ENCODE data around the gene CGNL1.

Gene CGNL1

GRCh38 chr15:57419335-57419734, 43.0 kb downstream of the CGNL1 start:
- no peak overlapping the region for H3K4me3 ChIP-seq (ENCODE audit: low read depth, low read length)

DNA sequence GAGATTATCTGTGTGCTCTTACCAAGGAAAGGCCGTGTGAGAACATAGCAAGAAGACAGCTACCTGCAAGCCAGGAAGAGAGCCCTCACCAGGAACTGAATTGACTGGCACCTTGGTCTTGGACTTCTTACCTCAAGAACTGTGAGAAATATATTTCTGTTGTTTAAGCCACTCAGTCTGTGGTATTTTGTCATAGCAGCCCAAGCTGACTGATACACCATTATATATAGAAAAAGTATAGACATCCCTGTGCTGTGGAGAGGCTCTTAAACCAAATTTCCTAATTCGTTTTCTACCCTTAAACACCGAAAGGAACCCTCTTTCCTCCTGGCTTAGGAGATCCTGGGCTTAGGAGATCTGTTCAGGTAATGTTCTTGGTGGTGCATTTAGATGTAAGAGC, 44.8 kb downstream of the CGNL1 start:
- no peak overlapping the region for H3K4me3 ChIP-seq (ENCODE audit: low read depth, low read length)

- H3K4me3 ChIP-seq (ENCODE audit: low read depth, low read length): no peak overlapping the region
These were observed 45.2 kb downstream of the CGNL1 start for GRCh38 chr15:57421551-57421950.

GRCh38 chr15:57422113-57422754, 45.9 kb downstream of the CGNL1 start:
- no peak overlapping the region for H3K4me3 ChIP-seq (ENCODE audit: low read depth, low read length)

- no peak overlapping the region for H3K4me3 ChIP-seq (ENCODE audit: low read depth, low read length)
These were observed 47.4 kb downstream of the CGNL1 start for GRCh38 chr15:57423599-57424140.

- H3K4me3 ChIP-seq (ENCODE audit: low read depth, low read length): no peak overlapping the region
These were observed 48.5 kb downstream of the CGNL1 start for GRCh38 chr15:57424628-57425405.

GRCh38 chr15:57425842-57426241, 49.5 kb downstream of the CGNL1 start:
- H3K4me3 ChIP-seq (ENCODE audit: low read depth, low read length): no peak overlapping the region

- no peak overlapping the region for H3K4me3 ChIP-seq (ENCODE audit: low read depth, low read length)
These were observed 51.1 kb downstream of the CGNL1 start for GRCh38 chr15:57427367-57427821.

DNA sequence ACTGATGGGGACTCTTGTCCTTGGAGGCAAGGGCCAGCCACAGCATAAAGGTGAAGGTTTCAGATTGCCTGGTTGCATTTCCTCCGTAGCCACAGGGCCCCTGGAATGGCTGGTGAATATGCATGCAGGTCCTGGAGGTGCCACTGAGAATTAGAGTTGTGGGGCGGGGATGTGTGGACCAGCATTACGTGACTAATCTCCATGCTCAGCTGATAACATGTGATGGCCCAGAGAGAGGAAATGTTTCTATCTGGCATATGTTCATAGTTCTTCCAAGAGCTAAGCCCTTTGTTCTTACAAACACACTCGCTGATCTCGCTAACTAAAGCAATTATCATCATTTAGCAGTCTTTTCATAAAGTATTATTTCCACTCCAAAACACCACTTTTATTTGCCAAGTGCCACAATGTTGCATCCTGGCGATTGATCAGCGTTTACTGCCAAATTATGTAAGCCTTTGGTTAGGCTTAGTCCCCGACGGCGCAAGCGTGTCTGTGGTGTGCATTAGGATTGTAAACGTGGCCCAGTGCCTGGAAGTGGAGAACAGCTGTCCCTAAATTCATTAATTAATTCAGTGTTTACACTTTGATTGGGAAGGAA, 55.9 kb downstream of the CGNL1 start:
- no peak overlapping the region for H3K4me3 ChIP-seq (ENCODE audit: low read depth, low read length)

- no peak overlapping the region for H3K4me3 ChIP-seq (ENCODE audit: low read depth, low read length)
These were observed 59.9 kb downstream of the CGNL1 start for GRCh38 chr15:57436166-57436565.

DNA sequence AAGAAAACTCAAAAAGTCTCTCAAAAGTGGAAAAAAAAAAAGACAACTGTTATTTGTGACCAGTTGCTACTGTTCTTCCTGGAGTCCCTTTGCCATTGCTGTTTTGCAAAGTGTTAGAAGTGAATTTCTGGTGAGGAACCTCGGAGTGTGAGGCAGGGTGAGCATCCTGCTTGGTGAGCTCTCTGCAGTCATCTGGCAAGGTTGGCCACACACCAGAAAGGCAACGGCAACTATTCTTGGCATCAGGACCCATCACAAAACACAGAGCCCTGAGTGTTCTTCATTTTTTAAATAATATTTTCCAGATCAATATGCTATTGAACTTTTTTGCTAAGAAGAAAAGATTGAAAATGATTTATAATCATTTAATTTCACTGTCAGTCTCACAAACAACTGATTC, 60.7 kb downstream of the CGNL1 start:
- H3K4me3 ChIP-seq (ENCODE audit: low read depth, low read length): no peak overlapping the region

DNA sequence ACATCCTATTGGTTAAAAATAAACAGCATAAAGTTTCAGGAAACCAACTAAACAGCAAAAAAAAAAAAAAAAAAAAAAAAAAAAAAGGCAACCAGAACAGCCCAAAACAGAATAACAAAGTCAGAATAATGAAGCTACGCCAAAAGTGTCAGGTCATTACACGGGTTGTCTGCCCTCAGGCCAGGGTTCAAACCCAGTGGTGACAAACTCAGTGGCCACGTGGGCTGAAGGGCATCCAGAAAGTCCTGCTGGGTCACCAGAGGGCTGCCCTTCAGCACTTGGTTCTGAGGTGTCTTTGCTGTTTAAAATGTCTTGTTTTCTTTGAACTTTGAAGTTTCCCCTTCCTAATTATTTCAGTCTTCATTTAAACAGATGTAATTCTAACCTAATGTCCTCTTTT, 61.3 kb downstream of the CGNL1 start:
- H3K4me3 ChIP-seq (ENCODE audit: low read depth, low read length): no peak overlapping the region

DNA sequence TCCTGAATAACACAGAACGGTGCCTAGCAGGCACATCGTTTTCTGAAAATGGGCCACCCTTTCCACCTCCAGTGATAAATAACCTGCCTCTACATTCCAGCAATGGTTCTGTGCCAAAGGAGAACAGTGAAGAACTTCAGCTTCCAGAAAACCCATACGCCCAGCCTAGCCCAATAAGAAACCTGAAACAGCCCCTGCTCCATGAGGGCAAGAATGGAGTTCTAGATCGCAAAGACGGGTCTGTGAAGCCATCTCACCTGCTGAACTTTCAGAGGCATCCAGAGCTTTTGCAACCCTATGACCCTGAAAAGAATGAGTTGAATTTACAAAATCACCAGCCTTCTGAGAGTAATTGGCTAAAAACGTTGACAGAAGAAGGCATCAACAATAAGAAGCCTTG, 61.9 kb downstream of the CGNL1 start:
- no peak overlapping the region for H3K4me3 ChIP-seq (ENCODE audit: low read depth, low read length)

- no peak overlapping the region for H3K4me3 ChIP-seq (ENCODE audit: low read depth, low read length)
These were observed 63.1 kb downstream of the CGNL1 start for GRCh38 chr15:57439128-57440027.

DNA sequence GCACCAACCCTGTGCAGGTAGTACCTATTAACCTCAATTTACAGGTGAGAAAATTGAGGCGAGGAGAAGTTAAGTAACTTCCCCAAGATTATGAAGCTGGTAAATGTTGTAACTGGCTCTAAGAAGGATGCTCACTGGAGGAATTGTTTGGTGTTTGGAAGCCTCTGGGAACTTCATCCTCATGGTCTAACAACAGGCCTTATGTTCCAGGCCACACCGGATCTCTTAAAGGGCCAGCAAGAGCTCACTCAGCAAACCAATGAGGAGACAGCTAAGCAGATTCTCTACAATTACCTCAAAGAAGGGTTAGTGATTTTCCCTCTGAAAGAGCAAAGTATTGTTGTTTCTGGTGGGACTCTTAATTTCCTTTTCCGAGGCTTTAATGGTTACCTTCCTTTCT, 63.9 kb downstream of the CGNL1 start:
- H3K4me3 ChIP-seq (ENCODE audit: low read depth, low read length): no peak overlapping the region

GRCh38 chr15:57440799-57441198, 64.5 kb downstream of the CGNL1 start:
- no peak overlapping the region for H3K4me3 ChIP-seq (ENCODE audit: low read depth, low read length)

DNA sequence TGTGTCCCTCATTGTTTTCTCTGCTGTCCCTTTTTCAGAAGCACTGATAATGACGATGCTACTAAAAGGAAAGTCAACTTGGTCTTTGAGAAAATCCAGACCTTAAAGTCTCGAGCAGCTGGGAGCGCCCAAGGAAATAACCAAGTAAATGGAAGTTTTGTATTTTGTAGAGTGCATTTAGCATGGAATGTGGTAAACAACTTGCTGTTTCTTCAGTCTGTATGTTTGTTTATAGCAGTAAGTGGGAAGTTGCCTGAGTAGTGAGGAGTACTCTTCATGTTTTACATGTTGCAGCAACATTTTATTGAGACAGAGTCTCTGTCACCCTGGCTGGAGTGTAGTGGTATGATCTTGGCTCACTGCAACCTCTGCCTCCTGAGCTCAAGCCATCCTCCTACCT, 66.0 kb downstream of the CGNL1 start:
- H3K4me3 ChIP-seq (ENCODE audit: low read depth, low read length): no peak overlapping the region

- H3K4me3 ChIP-seq (ENCODE audit: low read depth, low read length): no peak overlapping the region
These were observed 67.2 kb downstream of the CGNL1 start for GRCh38 chr15:57443486-57443885.

DNA sequence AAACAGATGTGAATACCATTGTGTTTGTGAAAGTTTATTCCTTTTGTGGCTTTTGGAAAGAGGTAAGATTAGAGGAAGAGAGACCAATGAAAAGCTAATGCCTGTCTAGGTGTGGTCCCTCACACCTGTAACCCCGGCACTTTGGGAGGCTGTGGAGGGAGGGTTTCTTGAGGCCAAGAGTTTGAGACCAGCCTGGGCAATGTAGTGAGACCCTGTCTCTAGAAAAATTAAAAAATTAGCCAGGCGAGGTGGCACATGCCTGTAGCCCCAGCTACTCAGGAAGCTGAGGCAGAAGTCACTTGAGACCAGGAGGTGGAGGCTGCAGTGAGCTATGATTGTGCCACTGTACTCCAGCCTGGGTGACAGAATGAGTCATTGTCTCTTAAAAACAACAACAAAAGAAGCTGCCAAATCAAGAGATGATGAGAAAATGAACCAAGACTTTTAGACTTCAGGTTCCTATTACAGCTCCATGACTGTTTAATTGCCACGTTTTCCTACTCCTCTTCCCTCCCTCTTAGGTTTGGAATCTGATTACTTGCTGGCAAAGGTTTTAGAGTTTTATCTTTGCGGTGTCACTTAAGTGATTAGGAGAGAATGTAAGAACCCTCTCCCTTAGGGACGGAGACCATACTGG, 68.7 kb downstream of the CGNL1 start:
- H3K4me3 ChIP-seq (ENCODE audit: low read depth, low read length): no peak overlapping the region

DNA sequence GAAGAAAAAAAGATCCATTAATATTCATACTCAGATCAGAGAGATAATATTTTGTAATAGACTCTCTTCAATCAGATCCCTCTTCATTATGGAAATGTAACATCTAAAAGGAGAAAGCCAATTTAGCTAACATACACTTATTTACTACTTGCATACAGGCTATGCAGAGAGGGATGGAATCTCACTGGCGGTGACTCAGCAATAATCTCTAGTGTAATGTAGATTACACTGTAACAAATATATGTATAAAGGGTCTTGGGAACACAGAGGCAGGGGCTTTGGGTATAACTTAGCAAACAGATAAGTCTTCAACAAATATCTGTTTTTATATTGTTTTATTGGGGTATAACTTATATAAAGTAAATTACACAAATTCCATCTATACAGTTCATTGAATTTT, 69.6 kb downstream of the CGNL1 start:
- H3K4me3 ChIP-seq (ENCODE audit: low read depth, low read length): no peak overlapping the region
